Mucosa of rectum (tissue), 2 donors: ENCODE results near the gene GATM.

Experiments used
- H3K27ac ChIP-seq, 2 donors: one replicate each; pipeline ENCODE4 v1.7.0; 2013; ENCODE audit warnings: inconsistent platforms in 2 of 2, low read depth in 2 of 2, low read length in 2 of 2
- H3K27me3 ChIP-seq, 2 donors: one replicate each; pipeline ENCODE4 v1.7.0; 2013; ENCODE audit warnings: low read length in 2 of 2; ENCODE audit not compliant: control insufficient read depth in 2 of 2, insufficient read depth in 2 of 2
- H3K36me3 ChIP-seq, 2 donors: one replicate each; pipeline ENCODE4 v1.7.0; 2013; ENCODE audit warnings: low read length in 2 of 2; ENCODE audit not compliant: control insufficient read depth in 2 of 2, insufficient read depth in 2 of 2
- H3K4me1 ChIP-seq, 2 donors: one replicate each; pipeline ENCODE4 v1.7.0; 2013; ENCODE audit warnings: low read length in 2 of 2, mild to moderate bottlenecking in 1 of 2; ENCODE audit not compliant: control insufficient read depth in 2 of 2, insufficient read depth in 2 of 2
- H3K4me3 ChIP-seq, 2 donors: one replicate each; pipeline ENCODE4 v1.7.0; 2013; ENCODE audit warnings: low read length in 2 of 2
- H3K9ac ChIP-seq, 2 donors: one replicate each; pipeline ENCODE4 v1.7.0; 2013; ENCODE audit warnings: low read length in 2 of 2, low read depth in 1 of 2, mild to moderate bottlenecking in 1 of 2
- H3K9me3 ChIP-seq, 2 donors: one replicate each; pipeline ENCODE4 v1.7.0; 2013; ENCODE audit warnings: low read length in 2 of 2; ENCODE audit not compliant: control insufficient read depth in 2 of 2
- donor health status: healthy.
- donor health status: Normal muscosa, but diverticular disease.

GATM gene

DNA sequence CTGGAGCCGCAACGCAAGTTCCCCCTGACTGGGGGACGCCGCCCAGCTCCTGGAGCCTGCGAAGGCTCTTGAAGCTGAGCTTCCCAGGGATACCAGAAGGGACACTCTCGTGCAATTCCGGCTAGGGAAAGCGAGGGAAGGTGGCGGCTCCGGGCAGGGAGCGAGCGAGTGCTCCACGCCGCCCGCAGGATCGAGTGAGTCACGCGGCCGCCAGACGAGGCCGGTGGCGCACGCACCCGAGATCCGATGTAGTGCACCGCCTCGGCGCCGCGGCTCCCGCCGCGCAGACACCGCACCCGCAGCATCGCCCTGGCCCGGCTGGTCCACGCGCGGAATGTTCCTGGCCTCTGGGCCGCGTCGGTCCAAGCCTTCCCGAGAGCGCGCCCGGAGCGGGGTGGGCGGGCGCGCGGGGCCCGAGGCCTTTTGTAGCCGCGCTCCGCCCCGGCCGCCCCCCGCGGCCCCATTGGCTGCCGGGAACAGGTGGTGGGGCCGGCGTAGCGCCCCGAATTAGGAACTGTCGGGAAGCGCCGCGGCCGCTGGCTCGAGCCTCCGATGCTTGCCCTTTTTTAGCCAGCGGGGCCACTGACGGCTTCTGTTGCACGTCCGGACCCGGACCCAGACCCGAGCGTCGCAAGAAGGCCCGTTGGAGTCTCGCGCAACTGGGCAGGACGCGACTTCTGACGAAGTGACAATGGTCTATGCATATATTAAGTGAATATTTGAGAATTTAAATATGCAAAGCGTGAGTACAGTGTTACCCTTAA, at the start of gene GATM:
Gene GATM (minus strand): TSS at position 396 of the 764 bp plus-strand sequence. CDS start 91 bp downstream, at position 305.
- H3K27ac ChIP-seq = peak within 1 kb of the TSS; percentile 60 to 76
- no peaks in the 10 kb centered on the region for H3K27me3 ChIP-seq

GRCh38 chr15:45427085-45427484, 48.7 kb upstream of the GATM start:
- H3K4me1 ChIP-seq = peaks cover 13 to 14% of the 10 kb centered on the region in 2 donors
- no peak overlapping the region for H3K9ac ChIP-seq
- H3K9me3 ChIP-seq = no peaks in the 10 kb centered on the region
- H3K27me3 ChIP-seq = no peaks in the 10 kb centered on the region
- H3K27ac ChIP-seq = no peak overlapping the region
- H3K36me3 ChIP-seq = peaks cover 5 to 7% of the 10 kb centered on the region in 2 donors
- no peak overlapping the region for H3K4me3 ChIP-seq

More for the DNA sequence above, at the start of gene GATM:
- peak within 1 kb of the TSS; percentile 68 to 79 for H3K4me3 ChIP-seq
- H3K4me1 ChIP-seq = peaks cover 10 to 18% of the 10 kb centered on the region in 2 donors
- peak within 1 kb of the TSS; percentile 71 to 75 for H3K9ac ChIP-seq
- no peaks in the 10 kb centered on the region for H3K9me3 ChIP-seq
- no peaks in the 10 kb centered on the region for H3K36me3 ChIP-seq

GRCh38 chr15:45425135-45425534, 46.8 kb upstream of the GATM start:
- Histone ChIP-seq H3K27ac (no peak overlapping the region), H3K4me3 (no peak overlapping the region), H3K9me3 (no peaks in the 10 kb centered on the region), H3K27me3 (no peaks in the 10 kb centered on the region), H3K9ac (no peak overlapping the region), H3K36me3 (peaks cover 14 to 19% of the 10 kb centered on the region in 2 donors), H3K4me1 (peaks cover 13% of the 10 kb centered on the region in 2 donors)

DNA sequence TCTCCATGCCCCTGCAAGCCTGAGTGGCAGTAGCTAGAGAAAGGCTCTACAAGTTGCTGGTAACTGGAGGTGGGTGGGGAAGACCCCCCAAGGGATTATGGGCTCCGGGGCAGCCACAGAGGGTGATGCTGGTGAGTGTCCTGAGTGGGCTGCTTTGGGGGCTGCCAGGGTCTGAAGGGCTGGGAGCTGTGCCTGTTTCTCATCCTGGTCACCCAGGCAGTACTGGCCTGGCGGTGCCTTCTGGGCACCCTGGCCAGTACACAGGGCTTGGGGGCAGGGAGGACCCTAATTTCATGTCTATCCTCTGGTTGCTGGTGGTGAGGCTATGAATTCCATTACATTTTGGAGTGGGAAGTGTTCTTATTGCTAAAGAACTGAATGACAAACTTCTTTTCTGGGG, 46.1 kb upstream of the GATM start:
- Histone ChIP-seq H3K9me3 (no peaks in the 10 kb centered on the region), H3K36me3 (peaks cover 21 to 25% of the 10 kb centered on the region in 2 donors)

GRCh38 chr15:45417303-45417950, 39.1 kb upstream of the GATM start:
- Histone ChIP-seq H3K27ac (no peak overlapping the region), H3K9me3 (no peaks in the 10 kb centered on the region), H3K4me1 (peaks cover 0 to 6% of the 10 kb centered on the region in 2 donors), H3K9ac (no peak overlapping the region), H3K27me3 (no peaks in the 10 kb centered on the region), H3K4me3 (no peak overlapping the region), H3K36me3 (peaks cover 52 to 67% of the 10 kb centered on the region in 2 donors)

More for the DNA sequence above, 46.1 kb upstream of the GATM start:
- Histone ChIP-seq H3K27me3 (no peaks in the 10 kb centered on the region), H3K4me1 (peaks cover 9 to 10% of the 10 kb centered on the region in 2 donors), H3K4me3 (no peak overlapping the region), H3K9ac (no peak overlapping the region), H3K27ac (no peak overlapping the region)

DNA sequence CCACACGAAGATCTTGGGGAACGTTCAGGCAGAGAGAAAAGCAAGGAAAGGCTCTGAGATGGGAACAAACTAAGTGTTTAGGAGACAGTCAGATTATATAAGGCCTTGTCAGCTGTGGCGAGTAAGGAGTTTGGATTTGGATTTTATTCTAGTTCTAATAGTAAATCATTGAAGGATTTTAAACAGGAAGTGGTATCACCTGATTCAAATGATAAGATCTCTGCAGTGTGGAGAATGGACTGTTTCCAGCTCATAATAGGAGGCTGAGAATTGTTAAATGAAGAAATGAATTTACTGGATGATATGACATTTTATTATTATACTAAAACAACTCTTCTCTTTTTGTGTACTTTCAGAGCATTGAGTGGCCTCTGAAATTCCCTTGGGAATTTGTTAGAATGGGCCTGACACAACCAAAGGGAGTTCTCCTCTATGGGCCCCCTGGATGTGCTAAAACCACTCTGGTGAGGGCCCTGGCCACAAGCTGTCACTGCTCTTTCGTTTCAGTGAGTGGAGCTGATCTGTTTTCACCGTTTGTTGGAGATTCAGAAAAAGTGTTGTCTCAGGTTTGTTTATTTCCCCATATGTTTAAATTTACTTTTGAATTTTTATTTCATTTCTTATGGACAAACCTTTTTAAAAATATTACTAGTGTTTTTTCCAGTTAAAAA, 36.0 kb upstream of the GATM start:
- H3K9me3 ChIP-seq = no peaks in the 10 kb centered on the region
- H3K36me3 ChIP-seq = peaks cover 52 to 56% of the 10 kb centered on the region in 2 donors
- peaks cover 0 to 6% of the 10 kb centered on the region in 2 donors for H3K4me1 ChIP-seq
- H3K27me3 ChIP-seq = no peaks in the 10 kb centered on the region
- no peak overlapping the region for H3K4me3 ChIP-seq
- H3K9ac ChIP-seq = peak overlapping the region in 1 of 2 donors; percentile 29
- no peak overlapping the region for H3K27ac ChIP-seq

DNA sequence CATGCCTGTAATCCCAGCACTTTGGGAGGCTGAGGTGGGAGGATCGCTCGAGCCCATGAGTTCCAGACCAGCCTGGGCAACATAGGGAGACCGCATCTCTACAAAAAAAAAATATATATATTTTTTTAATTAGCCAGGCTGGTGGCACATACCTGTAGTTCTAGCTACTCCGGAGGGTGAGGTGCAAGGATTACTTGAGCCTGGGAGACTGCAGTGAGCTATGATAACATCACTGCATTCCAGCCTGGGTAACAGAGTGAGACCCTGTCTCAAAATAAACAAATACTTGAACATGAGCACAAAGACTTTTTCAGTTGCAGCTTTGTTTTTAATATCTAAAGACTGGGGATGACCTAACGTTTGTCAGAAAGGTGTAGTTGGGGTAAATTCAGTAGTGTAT, 31.3 kb upstream of the GATM start:
- no peak overlapping the region for H3K4me3 ChIP-seq
- peaks cover 47 to 51% of the 10 kb centered on the region in 2 donors for H3K36me3 ChIP-seq
- H3K27me3 ChIP-seq = no peaks in the 10 kb centered on the region
- H3K4me1 ChIP-seq = peaks cover 0 to 6% of the 10 kb centered on the region in 2 donors
- H3K9me3 ChIP-seq = no peaks in the 10 kb centered on the region
- no peak overlapping the region for H3K9ac ChIP-seq
- no peak overlapping the region for H3K27ac ChIP-seq

GRCh38 chr15:45407786-45408185, 29.4 kb upstream of the GATM start:
- Histone ChIP-seq H3K36me3 (peaks cover 42% of the 10 kb centered on the region in 2 donors), H3K9ac (no peak overlapping the region), H3K9me3 (no peaks in the 10 kb centered on the region), H3K4me3 (no peak overlapping the region), H3K27me3 (no peaks in the 10 kb centered on the region), H3K4me1 (peaks cover 11 to 13% of the 10 kb centered on the region in 2 donors), H3K27ac (no peak overlapping the region)

- Histone ChIP-seq H3K36me3 (peaks cover 19% of the 10 kb centered on the region in 2 donors), H3K9ac (peak overlapping the region; percentile 91 to 94), H3K27me3 (no peaks in the 10 kb centered on the region), H3K4me3 (peak overlapping the region; percentile 88 to 97), H3K9me3 (no peaks in the 10 kb centered on the region), H3K4me1 (peaks cover 20 to 23% of the 10 kb centered on the region in 2 donors), H3K27ac (peak overlapping the region; percentile 90 to 93)
Observed at GRCh38 chr15:45402955-45403877, 24.9 kb upstream of the GATM start.
